Measurements from ENCODE around the gene ZNF764. TPM values are rescaled to one million over a fixed set of nuclear protein-coding genes. Genes with fewer than 3 reads are reported as not detected.

ZNF764 gene
- total and polyA plus RNA-seq, 9 of the 15 experiments (the other 6 are each of a cell fraction or from before 2014, with no cell fraction given) = 0.69 to 10.1 (median 4.1) TPM

GRCh38 chr16:30527635-30528178 lies 30.5 kb downstream of the ZNF764 start (continued):
- TF ChIP-seq NKRF (IDR thresholded peaks at IDR 0.05; ENCODE audit: borderline replicate concordance) = no peak; the same call in 1 of the 2 replicates
- peak; percentile 50; the same call in 1 of the 2 replicates for TF ChIP-seq CBFB (CRISPR knock-in tag; IDR thresholded peaks at IDR 0.05)
- no peak for TF ChIP-seq ZNF324 (CRISPR knock-in tag; IDR thresholded peaks at IDR 0.05)
- no peak for TF ChIP-seq ZBTB40 (IDR thresholded peaks at IDR 0.05)
- TF ChIP-seq ZBTB40 (CRISPR knock-in tag; IDR thresholded peaks at IDR 0.05) = no peak
- 0 out of 2 replicates have a peak, but pooled peaks have one; percentile 58 for TF ChIP-seq ZSCAN32 (CRISPR knock-in tag; IDR thresholded peaks at IDR 0.05)
- TF ChIP-seq ZNF717 (CRISPR knock-in tag; IDR thresholded peaks at IDR 0.05) = no peak
- no peak for TF ChIP-seq STAT5B (CRISPR knock-in tag; IDR thresholded peaks at IDR 0.05)
- TF ChIP-seq ZNF280B (CRISPR knock-in tag; IDR thresholded peaks at IDR 0.05) = no peak

Measured in K562 (cell line).